Loucy (cell line): ENCODE results near the gene HMCN1.

Source experiments
- H2AFZ ChIP-seq: fragments of 200-600 bp; sonication (generic); 2 replicates; pipeline ENCODE4 v1.6.0; 2016; ENCODE audit warnings: antibody characterized with exemption, mild to moderate bottlenecking, low read length, moderate library complexity
- H3F3A ChIP-seq: fragments of 200-600 bp; 2 replicates; pipeline ENCODE4 v1.6.0; 2016; ENCODE audit warnings: antibody characterized with exemption, low read depth, mild to moderate bottlenecking
- H3K27me3 ChIP-seq: fragments of 200-600 bp; sonication (generic); 2 replicates; pipeline ENCODE4 v1.6.1; 2014; ENCODE audit warnings: low read length, mild to moderate bottlenecking; ENCODE audit not compliant: insufficient read depth, poor library complexity, severe bottlenecking
- H3K36me3 ChIP-seq: fragments of 200-600 bp; sonication (generic); 2 replicates; pipeline ENCODE4 v1.6.1; 2016; ENCODE audit warnings: low read length; ENCODE audit not compliant: insufficient read depth
- H3K4me1 ChIP-seq: fragments of 200-600 bp; sonication (generic); 2 replicates; pipeline ENCODE4 v1.5.1; 2014; ENCODE audit warnings: low read length, mild to moderate bottlenecking; ENCODE audit not compliant: insufficient read depth, poor library complexity, severe bottlenecking
- H3K4me2 ChIP-seq: fragments of 200-600 bp; sonication (generic); 2 replicates; pipeline ENCODE4 v1.6.0; 2014; ENCODE audit warnings: antibody characterized with exemption, low read length, low read depth, mild to moderate bottlenecking; ENCODE audit not compliant: poor library complexity, severe bottlenecking
- H3K4me3 ChIP-seq: fragments of 200-600 bp; sonication (generic); 2 replicates; pipeline ENCODE4 v1.5.1; 2014; ENCODE audit warnings: low read length, mild to moderate bottlenecking, mixed read lengths; ENCODE audit not compliant: poor library complexity, severe bottlenecking
- H3K79me2 ChIP-seq: fragments of 200-600 bp; sonication (generic); 2 replicates; pipeline ENCODE4 v1.6.1; 2014; ENCODE audit warnings: low read length; ENCODE audit not compliant: insufficient read depth
- H3K9ac ChIP-seq: fragments of 200-600 bp; sonication (generic); 2 replicates; pipeline ENCODE4 v1.6.0; 2014; ENCODE audit warnings: mild to moderate bottlenecking, low read depth, low read length, moderate library complexity; ENCODE audit not compliant: poor library complexity, severe bottlenecking
- H3K9me2 ChIP-seq: fragments of 200-600 bp; sonication (generic); replicated peaks from 2 replicates; pipeline ENCODE4 v1.6.1; 2016; ENCODE audit warnings: low read depth, low read length, mixed read lengths
- H3K9me3 ChIP-seq: fragments of 200-600 bp; sonication (generic); 2 replicates; pipeline ENCODE4 v1.6.1; 2014; ENCODE audit warnings: mild to moderate bottlenecking, antibody characterized with exemption, low read length, low read depth; ENCODE audit not compliant: insufficient read depth
- H4K20me1 ChIP-seq: fragments of 200-600 bp; sonication (generic); 2 replicates; pipeline ENCODE4 v1.6.0; 2014; ENCODE audit warnings: antibody characterized with exemption, low read length, mild to moderate bottlenecking; ENCODE audit not compliant: insufficient read depth, poor library complexity, severe bottlenecking
- CTCF ChIP-seq: fragments of 200-600 bp; sonication (generic); conservative IDR thresholded peaks from 2 replicates; pipeline ENCODE4 v1.5.1; 2014; ENCODE audit warnings: mild to moderate bottlenecking, antibody characterized with exemption, low read length
- EZH2phosphoT487 ChIP-seq: fragments of 200-600 bp; IDR thresholded peaks from 2 replicates; pipeline ENCODE4 v1.6.1; 2018; ENCODE audit warnings: antibody characterized with exemption, mild to moderate bottlenecking, moderate library complexity, borderline replicate concordance

Gene HMCN1

DNA sequence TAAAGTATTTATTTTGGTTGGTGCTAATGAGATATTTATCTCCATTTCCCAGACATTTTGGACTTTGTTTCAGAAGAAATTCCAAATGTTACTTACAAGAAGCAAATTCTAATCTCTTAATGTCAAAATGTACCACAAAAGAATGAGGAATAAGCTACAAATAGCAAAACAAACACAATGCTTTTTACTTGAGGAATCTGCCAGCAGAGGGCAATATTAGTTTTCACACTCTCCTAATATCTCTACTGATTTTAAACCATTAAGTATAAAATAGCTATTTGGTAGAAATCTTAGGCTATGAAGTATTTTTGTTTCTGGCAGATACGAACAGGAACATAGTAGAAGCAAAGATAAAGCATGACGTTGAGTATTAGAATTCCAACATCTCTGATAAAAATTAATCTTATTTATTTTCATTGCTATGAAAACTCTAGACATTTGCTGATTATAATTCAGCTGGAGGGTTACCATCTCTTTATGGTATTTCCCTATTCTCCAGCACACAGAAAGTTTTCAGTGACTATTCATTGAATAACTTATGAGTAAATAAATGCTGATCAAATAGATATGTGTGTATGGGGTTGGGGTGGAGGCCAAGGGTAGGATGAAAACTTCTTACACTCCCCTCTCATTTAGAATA lies 13.4 kb upstream of the HMCN1 start:
- Histone ChIP-seq H3K4me3 (no peak overlapping the region), H3F3A (no peaks in the 10 kb centered on the region), H3K9me2 (no peaks in the 10 kb centered on the region), H3K9ac (no peak overlapping the region), H3K9me3 (no peaks in the 10 kb centered on the region), H3K4me2 (no peak overlapping the region), H3K36me3 (no peaks in the 10 kb centered on the region), H2AFZ (no peak overlapping the region), H3K4me1 (no peaks in the 10 kb centered on the region), H4K20me1 (no peaks in the 10 kb centered on the region), H3K27me3 (no peaks in the 10 kb centered on the region), H3K79me2 (no peaks in the 10 kb centered on the region)
- TF ChIP-seq EZH2phosphoT487 (no peak), CTCF (peak; percentile 73)

GRCh38 chr1:185721553-185721952 lies 12.6 kb upstream of the HMCN1 start:
- no peak overlapping the region for H3K9ac ChIP-seq
- H3K36me3 ChIP-seq = no peaks in the 10 kb centered on the region
- TF ChIP-seq EZH2phosphoT487 (no peak), CTCF (no peak)
- no peak overlapping the region for H3K4me2 ChIP-seq
- no peaks in the 10 kb centered on the region for H3K9me2 ChIP-seq
- no peaks in the 10 kb centered on the region for H4K20me1 ChIP-seq
- H3F3A ChIP-seq = no peaks in the 10 kb centered on the region
- no peak overlapping the region for H2AFZ ChIP-seq
- H3K4me1 ChIP-seq = no peaks in the 10 kb centered on the region
- H3K27me3 ChIP-seq = no peaks in the 10 kb centered on the region
- no peak overlapping the region for H3K4me3 ChIP-seq
- no peaks in the 10 kb centered on the region for H3K9me3 ChIP-seq
- no peaks in the 10 kb centered on the region for H3K79me2 ChIP-seq

DNA sequence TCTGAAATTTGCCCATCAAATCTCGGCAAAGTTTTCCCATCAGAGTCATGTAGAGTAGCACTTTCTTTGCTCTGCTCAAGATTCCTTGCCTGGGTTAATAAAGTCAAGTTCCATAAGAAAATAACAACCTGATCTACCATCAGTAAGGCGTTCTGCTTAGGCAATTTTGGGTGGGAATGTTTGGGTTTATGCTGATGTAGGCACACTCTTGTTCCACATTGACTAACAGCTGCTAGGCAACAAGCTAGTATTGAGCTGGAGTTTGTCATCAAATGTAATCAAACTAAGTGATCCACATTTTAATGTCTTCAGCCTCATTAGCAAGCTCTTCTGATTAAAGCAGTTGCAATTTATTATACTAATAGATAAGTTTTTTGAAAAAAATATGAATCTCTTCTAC lies 12.1 kb upstream of the HMCN1 start:
- Histone ChIP-seq H3K9me2 (no peaks in the 10 kb centered on the region), H3K36me3 (no peaks in the 10 kb centered on the region), H3K27me3 (no peaks in the 10 kb centered on the region), H3F3A (no peaks in the 10 kb centered on the region), H3K79me2 (no peaks in the 10 kb centered on the region), H3K9ac (no peak overlapping the region), H3K4me1 (no peaks in the 10 kb centered on the region), H2AFZ (no peak overlapping the region), H3K4me3 (no peak overlapping the region), H3K4me2 (no peak overlapping the region), H3K9me3 (no peaks in the 10 kb centered on the region), H4K20me1 (no peaks in the 10 kb centered on the region)
- TF ChIP-seq CTCF = no peak
- TF ChIP-seq EZH2phosphoT487 = no peak
